Measurements from ENCODE around the gene ICAM5. TPM values are rescaled to one million over a fixed set of nuclear protein-coding genes. Genes with fewer than 3 reads are reported as not detected.

ICAM5 gene
- total RNA-seq, 1 donor from 2014 or later = 3.8 TPM

DNA sequence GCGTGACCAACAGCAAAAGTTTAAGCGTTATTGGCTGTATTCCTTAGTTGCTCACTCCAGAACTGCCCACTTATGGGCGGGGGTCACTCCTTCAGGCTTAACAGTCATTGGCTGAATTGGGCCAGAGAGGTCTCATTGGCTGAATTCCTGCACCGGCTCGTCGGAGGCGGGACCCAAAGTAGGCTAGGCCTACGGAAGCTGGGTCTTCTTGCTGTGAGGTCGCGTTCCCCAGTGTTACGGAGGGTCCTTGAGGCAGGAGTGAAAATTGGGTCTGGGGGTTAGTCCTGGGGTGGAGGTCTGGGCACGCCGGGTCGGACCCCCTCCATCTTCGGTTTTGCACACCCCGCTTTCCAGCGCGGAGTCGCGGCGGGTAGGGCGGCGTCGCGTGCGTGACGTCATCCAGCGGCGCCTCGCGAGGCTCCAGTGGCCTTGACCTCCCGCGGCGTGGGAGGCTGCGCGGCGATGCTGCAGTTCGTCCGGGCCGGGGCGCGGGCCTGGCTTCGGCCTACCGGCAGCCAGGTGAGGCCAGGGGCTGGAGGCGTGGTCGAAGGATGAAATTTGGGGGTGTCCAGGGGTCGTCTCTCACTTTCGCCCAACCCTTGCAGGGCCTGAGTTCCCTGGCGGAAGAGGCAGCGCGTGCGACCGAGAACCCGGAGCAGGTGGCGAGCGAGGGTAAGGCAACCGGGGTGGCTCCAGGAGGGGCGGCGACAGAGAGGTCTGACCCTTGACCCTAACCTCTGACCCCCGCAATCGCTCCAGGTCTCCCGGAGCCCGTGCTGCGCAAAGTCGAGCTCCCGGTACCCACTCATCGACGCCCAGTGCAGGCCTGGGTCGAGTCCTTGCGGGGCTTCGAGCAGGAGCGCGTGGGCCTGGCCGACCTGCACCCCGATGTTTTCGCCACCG is 37.7 kb upstream of the ICAM5 start, which contains the start of gene MRPL4:
TSS of gene MRPL4 (plus strand) at position 423 of the 903 bp plus-strand sequence. CDS start at position 463, 40 bp downstream.
- Mint-ChIP-seq H3K27me3 (peaks cover 3% of the 10 kb centered on the region), H3K27ac (peak within 1 kb of the TSS; percentile 100), H3K36me3 (peaks cover 10% of the 10 kb centered on the region), H3K9me3 (no peaks in the 10 kb centered on the region), H3K4me1 (ENCODE audit: unreplicated experiment) (peaks cover 10% of the 10 kb centered on the region), H3K4me3 (peak within 1 kb of the TSS; percentile 100)
- TF ChIP-seq, protein P1, sequence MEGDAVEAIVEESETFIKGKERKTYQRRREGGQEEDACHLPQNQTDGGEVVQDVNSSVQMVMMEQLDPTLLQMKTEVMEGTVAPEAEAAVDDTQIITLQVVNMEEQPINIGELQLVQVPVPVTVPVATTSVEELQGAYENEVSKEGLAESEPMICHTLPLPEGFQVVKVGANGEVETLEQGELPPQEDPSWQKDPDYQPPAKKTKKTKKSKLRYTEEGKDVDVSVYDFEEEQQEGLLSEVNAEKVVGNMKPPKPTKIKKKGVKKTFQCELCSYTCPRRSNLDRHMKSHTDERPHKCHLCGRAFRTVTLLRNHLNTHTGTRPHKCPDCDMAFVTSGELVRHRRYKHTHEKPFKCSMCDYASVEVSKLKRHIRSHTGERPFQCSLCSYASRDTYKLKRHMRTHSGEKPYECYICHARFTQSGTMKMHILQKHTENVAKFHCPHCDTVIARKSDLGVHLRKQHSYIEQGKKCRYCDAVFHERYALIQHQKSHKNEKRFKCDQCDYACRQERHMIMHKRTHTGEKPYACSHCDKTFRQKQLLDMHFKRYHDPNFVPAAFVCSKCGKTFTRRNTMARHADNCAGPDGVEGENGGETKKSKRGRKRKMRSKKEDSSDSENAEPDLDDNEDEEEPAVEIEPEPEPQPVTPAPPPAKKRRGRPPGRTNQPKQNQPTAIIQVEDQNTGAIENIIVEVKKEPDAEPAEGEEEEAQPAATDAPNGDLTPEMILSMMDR (conservative IDR thresholded peaks at IDR 0.05) = no peak
- peak; percentile 92 for DNase-seq (ENCODE audit: extremely low spot score, unreplicated experiment)

DNA sequence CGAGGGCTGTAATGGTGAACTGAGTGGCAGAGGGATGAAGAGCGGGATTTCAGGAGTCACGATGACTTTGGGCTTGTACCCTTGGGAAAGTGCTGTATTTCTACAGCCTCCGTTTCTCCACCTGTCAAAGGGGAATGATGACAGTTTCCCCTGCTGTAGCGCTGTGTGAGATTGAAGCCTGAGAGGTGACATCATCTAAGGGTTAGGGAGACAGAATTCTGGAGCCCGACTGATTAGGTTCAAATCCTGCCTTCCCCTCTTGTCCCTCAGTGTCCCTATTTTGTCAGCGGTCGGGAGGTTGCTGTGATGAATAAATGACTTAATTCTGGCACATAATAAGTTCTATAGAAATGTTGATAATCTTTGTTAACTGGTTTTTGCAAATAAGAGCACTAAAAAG is 37.0 kb upstream of the ICAM5 start:
- Mint-ChIP-seq H3K27ac (peak overlapping the region; percentile 82), H3K9me3 (no peaks in the 10 kb centered on the region), H3K27me3 (peaks cover 3% of the 10 kb centered on the region), H3K4me3 (peak overlapping the region; percentile 100), H3K36me3 (peaks cover 17% of the 10 kb centered on the region), H3K4me1 (ENCODE audit: unreplicated experiment) (peaks cover 10% of the 10 kb centered on the region)
- TF ChIP-seq, protein P1 (conservative IDR thresholded peaks at IDR 0.05) = no peak
- DNase-seq (ENCODE audit: extremely low spot score, unreplicated experiment) = no peak

DNA sequence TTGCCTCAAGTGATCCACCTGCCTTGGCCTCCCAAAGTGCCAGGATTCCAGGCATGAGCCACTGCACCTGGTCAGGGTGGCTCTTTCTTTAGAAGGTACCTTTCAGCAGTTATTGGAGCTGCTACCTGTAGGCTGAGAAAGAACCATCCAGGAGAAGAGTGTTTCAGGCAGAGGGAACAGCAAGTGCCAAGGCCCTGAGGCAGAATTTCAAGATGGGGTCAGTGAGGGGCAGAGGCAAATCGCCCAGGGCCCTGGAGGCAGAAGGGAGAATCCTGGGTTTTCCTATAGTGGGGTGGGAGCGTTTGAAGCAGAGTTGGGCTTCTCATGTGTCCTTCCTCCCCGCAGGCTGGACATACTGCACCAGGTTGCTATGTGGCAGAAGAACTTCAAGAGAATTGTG is 35.5 kb upstream of the ICAM5 start:
- H3K27ac Mint-ChIP-seq = no peak overlapping the region
- peak overlapping the region; percentile 57 for H3K4me3 Mint-ChIP-seq
- H3K9me3 Mint-ChIP-seq = no peaks in the 10 kb centered on the region
- DNase-seq (ENCODE audit: extremely low spot score, unreplicated experiment) = no peak
- TF ChIP-seq, protein P1 (conservative IDR thresholded peaks at IDR 0.05) = no peak
- peaks cover 18% of the 10 kb centered on the region for H3K36me3 Mint-ChIP-seq
- peaks cover 3% of the 10 kb centered on the region for H3K27me3 Mint-ChIP-seq
- peaks cover 10% of the 10 kb centered on the region for H3K4me1 Mint-ChIP-seq (ENCODE audit: unreplicated experiment)

DNA sequence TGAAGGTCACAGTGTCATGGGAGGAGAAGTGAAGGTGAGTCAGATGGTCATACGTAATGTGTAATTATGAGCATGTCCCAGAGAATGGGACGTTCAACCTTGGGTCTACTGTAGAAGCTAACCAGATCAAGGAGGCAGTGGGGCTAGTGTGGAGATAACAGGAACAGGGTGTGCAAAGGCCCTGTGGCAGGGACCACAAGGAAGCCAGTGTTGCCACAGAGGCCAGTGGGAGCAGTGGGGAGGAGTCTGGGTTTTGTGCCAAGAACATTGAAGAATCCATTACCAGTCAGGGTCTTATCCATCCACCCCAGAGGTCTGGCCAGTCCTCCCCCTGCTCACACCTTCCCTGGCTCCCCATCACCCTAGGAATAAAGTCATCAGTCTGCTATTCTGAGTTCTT is 34.4 kb upstream of the ICAM5 start:
- Mint-ChIP-seq H3K9me3 (no peaks in the 10 kb centered on the region), H3K27me3 (peaks cover 3% of the 10 kb centered on the region), H3K4me3 (peak overlapping the region; percentile 35), H3K4me1 (ENCODE audit: unreplicated experiment) (peaks cover 10% of the 10 kb centered on the region), H3K36me3 (peaks cover 18% of the 10 kb centered on the region), H3K27ac (no peak overlapping the region)
- TF ChIP-seq, protein P1 (conservative IDR thresholded peaks at IDR 0.05) = no peak
- DNase-seq (ENCODE audit: extremely low spot score, unreplicated experiment) = no peak

DNA sequence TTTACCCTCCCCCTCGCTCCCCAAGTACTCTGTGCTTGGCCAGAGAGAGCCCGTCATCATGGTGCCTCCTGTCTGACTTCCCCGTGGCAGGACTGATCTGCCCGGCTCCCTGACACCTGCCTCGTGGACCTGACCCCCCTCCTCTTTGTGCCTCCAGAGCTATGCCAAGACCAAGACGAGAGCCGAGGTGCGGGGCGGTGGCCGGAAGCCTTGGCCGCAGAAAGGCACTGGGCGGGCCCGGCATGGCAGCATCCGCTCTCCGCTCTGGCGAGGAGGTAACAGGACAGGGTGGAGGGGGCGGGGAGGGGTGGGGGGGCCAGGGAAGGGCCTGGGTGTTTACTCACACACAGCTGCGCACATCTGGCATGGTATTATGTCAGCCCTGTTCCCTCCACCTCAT is 33.2 kb upstream of the ICAM5 start:
- Mint-ChIP-seq H3K27ac (no peak overlapping the region), H3K4me1 (ENCODE audit: unreplicated experiment) (peaks cover 9% of the 10 kb centered on the region), H3K27me3 (peaks cover 3% of the 10 kb centered on the region), H3K36me3 (peaks cover 18% of the 10 kb centered on the region), H3K9me3 (no peaks in the 10 kb centered on the region), H3K4me3 (no peak overlapping the region)
- DNase-seq (ENCODE audit: extremely low spot score, unreplicated experiment) = no peak
- TF ChIP-seq, protein P1 (conservative IDR thresholded peaks at IDR 0.05) = no peak
